DOHH2 (cell line): ENCODE measurements around the gene IQCM.

Source experiments
- H3F3A ChIP-seq: fragments of 200-600 bp; sonication (generic), shearing (Covaris generic); 2 replicates; pipeline ENCODE4 v1.6.0; 2016; ENCODE audit warnings: antibody characterized with exemption, mild to moderate bottlenecking; ENCODE audit not compliant: control insufficient read depth, insufficient read depth
- H3K27ac ChIP-seq: fragments of 200-600 bp; sonication (generic); 2 replicates; pipeline ENCODE4 v1.5.1; 2014; ENCODE audit warnings: low read depth, mild to moderate bottlenecking, low read length, moderate library complexity
- H3K27me3 ChIP-seq: fragments of 200-600 bp; sonication (generic); 2 replicates; pipeline ENCODE4 v1.6.1; 2014; ENCODE audit warnings: mild to moderate bottlenecking, low read length, mixed read lengths; ENCODE audit not compliant: control insufficient read depth
- H3K36me3 ChIP-seq: fragments of 200-600 bp; sonication (generic); 2 replicates; pipeline ENCODE4 v1.6.1; 2014; ENCODE audit warnings: mild to moderate bottlenecking, low read length, moderate library complexity, mixed read lengths; ENCODE audit not compliant: control insufficient read depth
- H3K4me1 ChIP-seq: fragments of 200-600 bp; sonication (generic); 2 replicates; pipeline ENCODE4 v1.6.1; 2014; ENCODE audit warnings: mild to moderate bottlenecking, low read length, mixed read lengths; ENCODE audit not compliant: control insufficient read depth
- H3K4me2 ChIP-seq: fragments of 200-600 bp; sonication (generic); 2 replicates; pipeline ENCODE4 v1.6.0; 2014; ENCODE audit warnings: mild to moderate bottlenecking, low read length, moderate library complexity
- H3K4me3 ChIP-seq: fragments of 200-600 bp; sonication (generic); 2 replicates; pipeline ENCODE4 v1.5.1; 2014; ENCODE audit warnings: mild to moderate bottlenecking, low read length, mixed read lengths
- H3K79me2 ChIP-seq: fragments of 200-600 bp; sonication (generic); 2 replicates; pipeline ENCODE4 v1.6.1; 2014; ENCODE audit warnings: mild to moderate bottlenecking, low read length, mixed read lengths; ENCODE audit not compliant: control insufficient read depth
- H3K9me2 ChIP-seq: fragments of 200-600 bp; sonication (generic); replicated peaks from 2 replicates; pipeline ENCODE4 v1.6.1; 2014; ENCODE audit warnings: mild to moderate bottlenecking, low read length, mixed read lengths; ENCODE audit not compliant: control insufficient read depth
- H3K9me3 ChIP-seq: fragments of 200-600 bp; sonication (generic); 2 replicates; pipeline ENCODE4 v1.6.1; 2014; ENCODE audit warnings: antibody characterized with exemption, low read length, mixed read lengths; ENCODE audit not compliant: control insufficient read depth, insufficient read depth
- H4K20me1 ChIP-seq: fragments of 200-600 bp; sonication (generic); 2 replicates; pipeline ENCODE4 v1.6.0; 2014; ENCODE audit warnings: low read depth, mild to moderate bottlenecking, antibody characterized with exemption, low read length, moderate library complexity; ENCODE audit not compliant: control insufficient read depth, insufficient read depth
- CTCF ChIP-seq: fragments of 200-600 bp; sonication (generic); IDR thresholded peaks from one replicate; pipeline ENCODE4 v1.5.1; 2014; ENCODE audit warnings: antibody characterized with exemption, mild to moderate bottlenecking, low read depth, low read length; ENCODE audit not compliant: poor library complexity, severe bottlenecking
- EZH2phosphoT487 ChIP-seq: fragments of 200-600 bp; sonication (generic); IDR thresholded peaks from 2 replicates; pipeline ENCODE4 v1.6.1; 2017; ENCODE audit warnings: borderline replicate concordance, mild to moderate bottlenecking, antibody characterized with exemption, low read length, moderate library complexity, mixed read lengths

IQCM gene

DNA sequence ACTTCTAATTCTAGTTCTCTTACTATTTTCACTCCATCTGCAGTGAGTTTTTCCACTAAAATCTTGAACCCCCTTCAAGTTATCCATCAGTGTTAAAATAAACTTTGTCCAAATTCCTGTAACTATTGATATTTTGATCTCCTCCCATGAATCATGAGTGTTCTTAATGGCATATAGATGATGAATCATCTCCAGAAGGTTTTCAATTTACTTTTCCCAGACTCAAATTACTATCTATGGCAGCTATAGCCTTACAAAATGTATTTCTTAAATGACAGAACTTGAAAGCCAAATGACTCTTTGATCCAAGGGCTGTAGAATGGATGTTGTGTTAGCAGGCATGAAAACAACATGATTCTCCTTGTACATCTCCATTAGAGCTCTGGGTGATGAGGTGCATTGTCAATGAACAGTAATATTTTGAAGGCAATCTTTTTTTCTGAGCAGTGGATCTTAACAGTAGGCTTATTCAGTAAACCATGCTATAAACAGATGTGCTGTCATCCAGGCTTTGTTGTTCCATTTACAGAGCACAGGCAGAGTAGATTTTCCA, 16.1 kb upstream of the IQCM start:
- no peaks in the 10 kb centered on the region for H3K4me1 ChIP-seq
- no peaks in the 10 kb centered on the region for H3F3A ChIP-seq
- TF ChIP-seq CTCF (no peak), EZH2phosphoT487 (no peak)

GRCh38 chr4:149830823-149831222, 15.2 kb upstream of the IQCM start:
- H3K4me3 ChIP-seq = no peak overlapping the region
- no peak for TF ChIP-seq EZH2phosphoT487
- TF ChIP-seq CTCF = no peak
- no peaks in the 10 kb centered on the region for H4K20me1 ChIP-seq
- no peaks in the 10 kb centered on the region for H3K4me1 ChIP-seq
- no peaks in the 10 kb centered on the region for H3K36me3 ChIP-seq
- no peaks in the 10 kb centered on the region for H3F3A ChIP-seq
- H3K79me2 ChIP-seq = no peaks in the 10 kb centered on the region
- no peaks in the 10 kb centered on the region for H3K27me3 ChIP-seq
- no peak overlapping the region for H3K4me2 ChIP-seq
- H3K9me3 ChIP-seq = no peaks in the 10 kb centered on the region
- no peak overlapping the region for H3K27ac ChIP-seq
- H3K9me2 ChIP-seq = no peaks in the 10 kb centered on the region

More for the DNA sequence above, 16.1 kb upstream of the IQCM start:
- Histone ChIP-seq H3K27ac (no peak overlapping the region), H3K9me2 (no peaks in the 10 kb centered on the region), H3K27me3 (no peaks in the 10 kb centered on the region), H3K79me2 (no peaks in the 10 kb centered on the region), H3K9me3 (no peaks in the 10 kb centered on the region), H4K20me1 (no peaks in the 10 kb centered on the region), H3K36me3 (no peaks in the 10 kb centered on the region), H3K4me3 (no peak overlapping the region), H3K4me2 (no peak overlapping the region)

- no peaks in the 10 kb centered on the region for H3K27me3 ChIP-seq
- no peaks in the 10 kb centered on the region for H3K4me1 ChIP-seq
- no peaks in the 10 kb centered on the region for H3K9me3 ChIP-seq
These were observed 9.7 kb upstream of the IQCM start for GRCh38 chr4:149825336-149825735.

More at GRCh38 chr4:149825336-149825735, 9.7 kb upstream of the IQCM start:
- Histone ChIP-seq H3K4me2 (no peak overlapping the region), H3F3A (no peaks in the 10 kb centered on the region), H3K9me2 (no peaks in the 10 kb centered on the region), H3K36me3 (no peaks in the 10 kb centered on the region), H4K20me1 (no peaks in the 10 kb centered on the region), H3K4me3 (no peak overlapping the region), H3K27ac (no peak overlapping the region), H3K79me2 (no peaks in the 10 kb centered on the region)
- TF ChIP-seq CTCF = no peak
- TF ChIP-seq EZH2phosphoT487 = no peak
